Stomach (tissue), 9 donors: Measurements from ENCODE around the gene TTC39C. TPM values are rescaled to one million over a fixed set of nuclear protein-coding genes. Genes with fewer than 3 reads are reported as not detected.

Experiments
- DNase-seq, 2 donors: peaks; one replicate each; pipeline versions ENCODE4 v3.0.0 to v3.0.0-alpha.2; 2013 to 2019
- H3K27ac ChIP-seq, 5 donors: fragments of 200-600 bp in 4 of 5; sonication (generic) in 4 of 5; one replicate each; pipeline ENCODE4 v1.5.1; 2013 to 2019; ENCODE audit warnings: mild to moderate bottlenecking in 1 of 5, moderate library complexity in 1 of 5
- H3K27me3 ChIP-seq, 3 donors: fragments of 200-600 bp; sonication (generic); one replicate each; pipeline ENCODE4 v1.5.1; 2017 to 2019; ENCODE audit warnings: mixed run types in 1 of 3
- H3K36me3 ChIP-seq, 4 donors: fragments of 200-600 bp; sonication (generic); 1 replicate in 3 of 4; 2 replicates in 1 of 4; pipeline ENCODE4 v1.5.1; 2016 to 2019
- H3K4me1 ChIP-seq, 4 donors: fragments of 200-600 bp; sonication (generic); one replicate each; pipeline ENCODE4 v1.5.1; 2016 to 2019
- H3K4me3 ChIP-seq, 4 donors: fragments of 200-600 bp; sonication (generic) in 3 of 4; one replicate each; pipeline ENCODE4 v1.5.1; 2016 to 2019; ENCODE audit warnings: mild to moderate bottlenecking in 1 of 4
- H3K9me3 ChIP-seq, 4 donors: fragments of 200-600 bp; sonication (generic); one replicate each; pipeline ENCODE4 v1.5.1; 2016 to 2019
- CTCF ChIP-seq, 7 experiments: fragments of 450-650 bp in 4 of 7; fragments of 200-600 bp in 3 of 7; sonication (generic) in 3 of 7; IDR thresholded peaks; one replicate each; pipeline ENCODE4 v1.5.1; 2016 to 2019; ENCODE audit warnings: antibody characterized with exemption in 7 of 7, control low read depth in 2 of 7, mild to moderate bottlenecking in 1 of 7
- EP300 ChIP-seq: sonication (generic); formaldehyde crosslinking; IDR thresholded peaks from one replicate; pipeline ENCODE4 v1.6.1; 2017; ENCODE audit warnings: antibody characterized with exemption
- POLR2A ChIP-seq, 4 donors: fragments of 450-650 bp; IDR thresholded peaks; one replicate each; pipeline ENCODE4 v1.6.1; 2016; ENCODE audit warnings: antibody characterized with exemption in 4 of 4, control low read depth in 2 of 4, mild to moderate bottlenecking in 1 of 4, moderate library complexity in 1 of 4
- POLR2AphosphoS5 ChIP-seq, 3 donors: sonication (generic); formaldehyde crosslinking; IDR thresholded peaks; one replicate each; pipeline ENCODE4 v1.6.1; 2016; ENCODE audit warnings: antibody characterized with exemption in 3 of 3
- WGBS, 5 donors: extraction: QIAGEN DNeasy Blood & Tissue Kit in 3 of 5; methylation state at CpG; one replicate each; pipeline versions ENCODE4 v1.1.5 to v1.1.7; 2013 to 2018; 5-methylcytosine and 5-hydroxymethylcytosine counted together
- intact Hi-C: fragments of 100-400 bp; cut with DNase I; formaldehyde crosslinking; loops from one replicate; pipeline ENCODE4 v1.15.1; 2023; ENCODE audit warnings: low total_unique reads
- polyA plus RNA-seq, 3 donors: library from polyadenylated mRNA; stranded (reverse); fragments of 200-250 nt; gene quantifications; one replicate each; pipeline ENCODE4 v1.2.3, GENCODE V29; 2013
- total RNA-seq, 5 donors: library from RNA; depleted of rRNA; stranded (reverse); fragments of >200 nt; gene quantifications; one replicate each; pipeline versions ENCODE4 v1.1.0 to v1.2.3, GENCODE V29; 2014 to 2016
- donor health status: healthy with polysubstance abuse.
- donor health status: Bipolar disorder and iron deficiency.
- donor health status: healthy.

The TTC39C gene
- total and polyA plus RNA-seq, 8 donors: 1.8 to 42.0 (median 21.3) TPM

- Histone ChIP-seq H3K27me3 (no peaks in the 10 kb centered on the region), H3K4me1 (peaks cover 0 to 6% (median 0%) of the 10 kb centered on the region in 4 donors), H3K9me3 (no peaks in the 10 kb centered on the region), H3K27ac (no peak overlapping the region), H3K36me3 (peaks cover 0 to 35% (median 32%) of the 10 kb centered on the region in 4 donors), H3K4me3 (no peak overlapping the region)
- intact Hi-C loops: no loop called here
- WGBS, 5 donors: 63 to 80% (median 75%) methylated on average over 3 of the region's 3 CpGs
- no peak for TF ChIP-seq CTCF (IDR thresholded peaks at IDR 0.05)
- TF ChIP-seq POLR2A (IDR thresholded peaks at IDR 0.05): no peak
- TF ChIP-seq EP300: no peak
- no peak for TF ChIP-seq POLR2AphosphoS5 (IDR thresholded peaks at IDR 0.05)
- DNase-seq: no peak
Measured at GRCh38 chr18:24083550-24083949, 69.0 kb downstream of the TTC39C start.

GRCh38 chr18:24086082-24086481 lies 71.5 kb downstream of the TTC39C start:
- Histone ChIP-seq H3K36me3 (peaks cover 0 to 30% (median 25%) of the 10 kb centered on the region in 4 donors), H3K27ac (no peak overlapping the region), H3K9me3 (no peaks in the 10 kb centered on the region), H3K27me3 (no peaks in the 10 kb centered on the region), H3K4me3 (no peak overlapping the region), H3K4me1 (no peaks in the 10 kb centered on the region)
- DNase-seq: no peak
- no peak for TF ChIP-seq CTCF (IDR thresholded peaks at IDR 0.05)
- no peak for TF ChIP-seq EP300
- TF ChIP-seq POLR2A (IDR thresholded peaks at IDR 0.05): no peak
- no peak for TF ChIP-seq POLR2AphosphoS5 (IDR thresholded peaks at IDR 0.05)
- intact Hi-C loops: no loop called here
- WGBS, 5 donors: 67 to 75% (median 68%) methylated on average over 5 of the region's 5 CpGs

- Histone ChIP-seq H3K9me3 (no peaks in the 10 kb centered on the region), H3K27ac (no peak overlapping the region), H3K4me3 (no peak overlapping the region), H3K27me3 (no peaks in the 10 kb centered on the region), H3K36me3 (peaks cover 0 to 18% (median 13%) of the 10 kb centered on the region in 4 donors), H3K4me1 (no peaks in the 10 kb centered on the region)
- DNase-seq: peak in 1 of 2 donors; percentile 35
- 59 to 72% (median 70%) methylated on average over 4 of the region's 4 CpGs for WGBS, 5 donors
- TF ChIP-seq CTCF (IDR thresholded peaks at IDR 0.05) (no peak), EP300 (no peak), POLR2A (IDR thresholded peaks at IDR 0.05) (no peak), POLR2AphosphoS5 (IDR thresholded peaks at IDR 0.05) (no peak)
- intact Hi-C loops: no loop called here
Measured at GRCh38 chr18:24089076-24089475, 74.5 kb downstream of the TTC39C start.

- Histone ChIP-seq H3K9me3 (no peaks in the 10 kb centered on the region), H3K27ac (no peak overlapping the region), H3K4me3 (no peak overlapping the region), H3K36me3 (peaks cover 0 to 15% (median 11%) of the 10 kb centered on the region in 4 donors), H3K27me3 (no peaks in the 10 kb centered on the region), H3K4me1 (no peaks in the 10 kb centered on the region)
- WGBS, 5 donors: 65 to 80% (median 77%) methylated on average over 4 of the region's 4 CpGs
- intact Hi-C loops: no loop called here
- TF ChIP-seq POLR2AphosphoS5 (IDR thresholded peaks at IDR 0.05) (no peak), POLR2A (IDR thresholded peaks at IDR 0.05) (no peak), CTCF (IDR thresholded peaks at IDR 0.05) (no peak), EP300 (no peak)
- no peak for DNase-seq
Measured at GRCh38 chr18:24089515-24090337, 75.2 kb downstream of the TTC39C start.
